Transverse colon (tissue), 4 donors: ENCODE data around the gene TNFRSF6B. TPM values are rescaled to one million over a fixed set of nuclear protein-coding genes. Genes with fewer than 3 reads are reported as not detected.

Experiments
- DNase-seq: peaks from one replicate; pipeline ENCODE4 v3.0.0-alpha.2; 2019
- H3K27ac ChIP-seq, 4 donors: fragments of 200-600 bp; sonication (generic); 2 replicates each; pipeline ENCODE4 v1.5.1; 2016 to 2018; ENCODE audit warnings: inconsistent platforms in 4 of 4
- H3K27me3 ChIP-seq: fragments of 200-600 bp; sonication (generic); 2 replicates; pipeline ENCODE4 v1.5.1; 2017; ENCODE audit warnings: inconsistent platforms
- H3K36me3 ChIP-seq, 4 donors: fragments of 200-600 bp; sonication (generic); 2 replicates each; pipeline ENCODE4 v1.5.1; 2017 to 2019; ENCODE audit warnings: inconsistent platforms in 4 of 4
- H3K4me1 ChIP-seq, 4 donors: fragments of 200-600 bp; sonication (generic); 2 replicates each; pipeline ENCODE4 v1.5.1; 2017 to 2020; ENCODE audit warnings: inconsistent platforms in 4 of 4
- H3K4me3 ChIP-seq, 4 donors: fragments of 200-600 bp; sonication (generic); 1 replicate in 1 of 4; 2 replicates in 3 of 4; pipeline versions ENCODE4 v1.5.1 to v1.6.1; 2017 to 2019; ENCODE audit warnings: inconsistent platforms in 4 of 4
- H3K9me3 ChIP-seq, 2 donors: fragments of 200-600 bp; sonication (generic); 2 replicates each; pipeline ENCODE4 v1.5.1; 2017 to 2019; ENCODE audit warnings: inconsistent platforms in 2 of 2
- EP300 ChIP-seq: sonication (generic); formaldehyde crosslinking; IDR thresholded peaks from one replicate; pipeline ENCODE4 v1.6.1; 2017; ENCODE audit warnings: antibody characterized with exemption, low read depth
- POLR2A ChIP-seq: fragments of 450-650 bp; IDR thresholded peaks from one replicate; pipeline ENCODE4 v1.6.1; 2016; ENCODE audit warnings: antibody characterized with exemption, mild to moderate bottlenecking, moderate library complexity
- POLR2AphosphoS5 ChIP-seq, 3 donors: sonication (generic); formaldehyde crosslinking; IDR thresholded peaks; one replicate each; pipeline ENCODE4 v1.6.1; 2016; ENCODE audit warnings: antibody characterized with exemption in 3 of 3
- WGBS, 2 donors: methylation state at CpG; one replicate each; pipeline ENCODE4 v1.1.5; 2018; ENCODE audit warnings: low coverage in 1 of 2; 5-methylcytosine and 5-hydroxymethylcytosine counted together
- in situ Hi-C, 4 donors: fragments of 200-750 bp; cut with MboI; loops; one replicate each; pipeline versions ENCODE4 v1.15.0 to v1.15.1; 2017; ENCODE audit warnings: low sequenced_read_pairs in 3 of 4, low pct_ligation_motif_present in 1 of 4, low pct_unique_long_range_greater_than_20kb in 1 of 4
- intact Hi-C: fragments of 100-400 bp; cut with DNase I; formaldehyde crosslinking; loops from one replicate; pipeline ENCODE4 v1.15.1; 2023; ENCODE audit warnings: low total_unique reads
- total RNA-seq, 4 donors: library from RNA; depleted of rRNA; stranded (reverse); fragments of >200 nt; gene quantifications; one replicate each; pipeline ENCODE4 v1.1.0, GENCODE V29; 2016
- TF ChIP-seq, protein P1 (sequence below), 5 experiments: fragments of 200-600 bp in 3 of 5; fragments of 450-650 bp in 2 of 5; sonication (generic) in 3 of 5; IDR thresholded peaks; 1 replicate in 2 of 5; 2 replicates in 3 of 5; pipeline ENCODE4 v1.5.1; 2016 to 2017; ENCODE audit warnings: antibody characterized with exemption in 5 of 5, inconsistent platforms in 3 of 5, mild to moderate bottlenecking in 2 of 5, moderate library complexity in 1 of 5

The TNFRSF6B gene
- total RNA-seq, 4 donors from 2014 or later: 4.2 to 34.4 (median 13.6) TPM

- peaks cover 39 to 56% (median 48%) of the 10 kb centered on the region in 4 donors for H3K4me1 ChIP-seq
These were observed 40.6 kb downstream of the TNFRSF6B start for GRCh38 chr20:63736893-63737694.

GRCh38 chr20:63737695-63737944 is 41.2 kb downstream of the TNFRSF6B start:
- intact Hi-C loops (no loop called here), in situ Hi-C loops (no loop called here)
- WGBS, 2 donors: 2% methylated on average over 7 of the region's 26 CpGs; no CpG with 5 or more reads in 1 of the 2 donors
- no peaks in the 10 kb centered on the region for H3K9me3 ChIP-seq
- DNase-seq: no peak
- peaks cover 39 to 56% (median 48%) of the 10 kb centered on the region in 4 donors for H3K4me1 ChIP-seq
- no peaks in the 10 kb centered on the region for H3K36me3 ChIP-seq
- no peaks in the 10 kb centered on the region for H3K27me3 ChIP-seq
- peak overlapping the region; percentile 9 to 52 (median 26) for H3K4me3 ChIP-seq
- TF ChIP-seq EP300 (no peak), POLR2AphosphoS5 (IDR thresholded peaks at IDR 0.05) (no peak), POLR2A (no peak)
- TF ChIP-seq, protein P1, sequence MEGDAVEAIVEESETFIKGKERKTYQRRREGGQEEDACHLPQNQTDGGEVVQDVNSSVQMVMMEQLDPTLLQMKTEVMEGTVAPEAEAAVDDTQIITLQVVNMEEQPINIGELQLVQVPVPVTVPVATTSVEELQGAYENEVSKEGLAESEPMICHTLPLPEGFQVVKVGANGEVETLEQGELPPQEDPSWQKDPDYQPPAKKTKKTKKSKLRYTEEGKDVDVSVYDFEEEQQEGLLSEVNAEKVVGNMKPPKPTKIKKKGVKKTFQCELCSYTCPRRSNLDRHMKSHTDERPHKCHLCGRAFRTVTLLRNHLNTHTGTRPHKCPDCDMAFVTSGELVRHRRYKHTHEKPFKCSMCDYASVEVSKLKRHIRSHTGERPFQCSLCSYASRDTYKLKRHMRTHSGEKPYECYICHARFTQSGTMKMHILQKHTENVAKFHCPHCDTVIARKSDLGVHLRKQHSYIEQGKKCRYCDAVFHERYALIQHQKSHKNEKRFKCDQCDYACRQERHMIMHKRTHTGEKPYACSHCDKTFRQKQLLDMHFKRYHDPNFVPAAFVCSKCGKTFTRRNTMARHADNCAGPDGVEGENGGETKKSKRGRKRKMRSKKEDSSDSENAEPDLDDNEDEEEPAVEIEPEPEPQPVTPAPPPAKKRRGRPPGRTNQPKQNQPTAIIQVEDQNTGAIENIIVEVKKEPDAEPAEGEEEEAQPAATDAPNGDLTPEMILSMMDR (IDR thresholded peaks at IDR 0.05): no peak
- H3K27ac ChIP-seq: peak overlapping the region; percentile 59 to 93 (median 82)

More at GRCh38 chr20:63736893-63737694, 40.6 kb downstream of the TNFRSF6B start:
- Histone ChIP-seq H3K4me3 (peak overlapping the region; percentile 9 to 52 (median 26)), H3K27me3 (no peaks in the 10 kb centered on the region), H3K27ac (peak overlapping the region; percentile 59 to 93 (median 82)), H3K36me3 (no peaks in the 10 kb centered on the region), H3K9me3 (no peaks in the 10 kb centered on the region)
- DNase-seq: peak; percentile 54
- intact Hi-C loops (no loop called here), in situ Hi-C loops (no loop called here)
- TF ChIP-seq, protein P1 (IDR thresholded peaks at IDR 0.05): no peak
- no peak for TF ChIP-seq POLR2AphosphoS5 (IDR thresholded peaks at IDR 0.05)
- TF ChIP-seq EP300: no peak
- no peak for TF ChIP-seq POLR2A
- WGBS, 2 donors: 28 to 80% methylated on average over 1 to 19 of the region's 30 CpGs

- peak; percentile 52 for DNase-seq
- no peak for TF ChIP-seq POLR2A
- TF ChIP-seq, protein P1 (IDR thresholded peaks at IDR 0.05): no peak
- no peak for TF ChIP-seq EP300
- no peak for TF ChIP-seq POLR2AphosphoS5 (IDR thresholded peaks at IDR 0.05)
- Histone ChIP-seq H3K9me3 (no peaks in the 10 kb centered on the region), H3K36me3 (no peaks in the 10 kb centered on the region), H3K4me1 (peaks cover 39 to 56% (median 48%) of the 10 kb centered on the region in 4 donors), H3K27me3 (no peaks in the 10 kb centered on the region), H3K4me3 (peak overlapping the region; percentile 9 to 52 (median 26)), H3K27ac (peak overlapping the region; percentile 77 to 93 (median 87))
- intact Hi-C loops (no loop called here), in situ Hi-C loops (no loop called here)
- 15% methylated on average over 28 of the region's 43 CpGs; no CpG with 5 or more reads in 1 of the 2 donors for WGBS, 2 donors
These were observed 41.7 kb downstream of the TNFRSF6B start for GRCh38 chr20:63737945-63738686.

DNA sequence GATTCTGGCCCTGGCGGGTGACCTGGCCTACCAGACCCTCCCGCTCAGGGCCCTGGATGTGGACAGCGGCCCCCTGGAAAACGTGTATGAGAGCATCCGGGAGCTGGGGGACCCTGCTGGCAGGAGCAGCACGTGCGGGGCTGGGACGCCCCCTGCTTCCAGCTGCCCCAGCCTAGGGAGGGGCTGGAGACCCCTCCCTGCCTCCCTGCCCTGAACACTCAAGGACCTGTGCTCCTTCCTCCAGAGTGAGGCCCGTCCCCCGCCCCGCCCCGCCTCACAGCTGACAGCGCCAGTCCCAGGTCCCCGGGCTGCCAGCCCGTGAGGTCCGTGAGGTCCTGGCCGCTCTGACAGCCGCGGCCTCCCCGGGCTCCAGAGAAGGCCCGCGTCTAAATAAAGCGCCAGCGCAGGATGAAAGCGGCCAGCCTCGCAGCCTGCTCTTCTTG is 42.3 kb downstream of the TNFRSF6B start:
- intact Hi-C loops: no loop called here
- H3K36me3 ChIP-seq: no peaks in the 10 kb centered on the region
- TF ChIP-seq POLR2A: peak; percentile 7
- TF ChIP-seq, protein P1 (IDR thresholded peaks at IDR 0.05): no peak
- peak overlapping the region; percentile 30 to 52 (median 43) for H3K4me3 ChIP-seq
- peaks cover 39 to 56% (median 48%) of the 10 kb centered on the region in 4 donors for H3K4me1 ChIP-seq
- peak overlapping the region; percentile 77 to 93 (median 87) for H3K27ac ChIP-seq
- no peaks in the 10 kb centered on the region for H3K27me3 ChIP-seq
- H3K9me3 ChIP-seq: no peaks in the 10 kb centered on the region
- peak; percentile 80 for DNase-seq
- WGBS, 2 donors: 30% methylated on average over 25 of the region's 26 CpGs; no CpG with 5 or more reads in 1 of the 2 donors
- in situ Hi-C loops: no loop called here
